Effector memory CD4-positive, alpha-beta T cell (primary cell): ENCODE data around the gene MBD1.
"Not testable (repeated sequence)": the region's sequence is repeated elsewhere in the genome, so short reads cannot be mapped to it uniquely, and the experiment has no call there.

Experiments used
- DNase-seq, 3 donors: peaks; one replicate each; pipeline ENCODE4 v3.0.0-alpha.2; 2020
- H3K27ac ChIP-seq: 2 replicates; pipeline ENCODE4 v1.7.0; 2013; ENCODE audit warnings: mild to moderate bottlenecking, low read length, moderate library complexity; ENCODE audit not compliant: insufficient read depth, poor library complexity, severe bottlenecking
- H3K27me3 ChIP-seq: replicated peaks from 2 replicates; pipeline ENCODE4 v1.7.0; 2013; ENCODE audit warnings: mild to moderate bottlenecking, low read length; ENCODE audit not compliant: insufficient read depth, control insufficient read depth, poor library complexity, severe bottlenecking
- H3K36me3 ChIP-seq: 2 replicates; pipeline ENCODE4 v1.7.0; 2013; ENCODE audit warnings: mild to moderate bottlenecking, low read length, moderate library complexity; ENCODE audit not compliant: control insufficient read depth, insufficient read depth
- H3K4me1 ChIP-seq: 2 replicates; pipeline ENCODE4 v1.7.0; 2013; ENCODE audit warnings: low read length, mild to moderate bottlenecking; ENCODE audit not compliant: control insufficient read depth, insufficient read depth, poor library complexity, severe bottlenecking
- H3K4me3 ChIP-seq: 2 replicates; pipeline ENCODE4 v1.7.0; 2013; ENCODE audit warnings: low read length, low read depth, mild to moderate bottlenecking; ENCODE audit not compliant: insufficient read depth, poor library complexity, severe bottlenecking
- H3K9me3 ChIP-seq: 2 replicates; pipeline ENCODE4 v1.7.0; 2013; ENCODE audit warnings: mild to moderate bottlenecking, low read length, moderate library complexity; ENCODE audit not compliant: control insufficient read depth

MBD1 gene

GRCh38 chr18:50274044-50274442 lies 7.3 kb downstream of the MBD1 start:
- no peaks in the 10 kb centered on the region for H3K9me3 ChIP-seq
- no peak overlapping the region for H3K27ac ChIP-seq
- H3K4me3 ChIP-seq = no peak overlapping the region
- H3K36me3 ChIP-seq = peaks cover 72% of the 10 kb centered on the region
- DNase-seq = no peak
- H3K27me3 ChIP-seq = no peaks in the 10 kb centered on the region
- H3K4me1 ChIP-seq = peaks cover 2% of the 10 kb centered on the region

- H3K27me3 ChIP-seq = no peaks in the 10 kb centered on the region
- DNase-seq = no peak
- no peaks in the 10 kb centered on the region for H3K9me3 ChIP-seq
- no peak overlapping the region for H3K4me3 ChIP-seq
- H3K36me3 ChIP-seq = peaks cover 73% of the 10 kb centered on the region
- H3K4me1 ChIP-seq = no peaks in the 10 kb centered on the region
- no peak overlapping the region for H3K27ac ChIP-seq
Measured at GRCh38 chr18:50273203-50274043, 7.9 kb downstream of the MBD1 start.

GRCh38 chr18:50272568-50272967 lies 8.8 kb downstream of the MBD1 start:
- no peaks in the 10 kb centered on the region for H3K27me3 ChIP-seq

GRCh38 chr18:50268022-50268747 lies 13.1 kb downstream of the MBD1 start:
- Histone ChIP-seq H3K9me3 (no peaks in the 10 kb centered on the region), H3K27ac (peak overlapping the region; percentile 26), H3K4me1 (peaks cover 4% of the 10 kb centered on the region), H3K4me3 (peak overlapping the region; percentile 55), H3K27me3 (no peaks in the 10 kb centered on the region), H3K36me3 (peaks cover 29% of the 10 kb centered on the region)
- peak; percentile 47 to 64 (median 56) for DNase-seq

More at GRCh38 chr18:50272568-50272967, 8.8 kb downstream of the MBD1 start:
- no peak overlapping the region for H3K4me3 ChIP-seq
- H3K9me3 ChIP-seq = no peaks in the 10 kb centered on the region
- peaks cover 69% of the 10 kb centered on the region for H3K36me3 ChIP-seq
- H3K4me1 ChIP-seq = no peaks in the 10 kb centered on the region
- H3K27ac ChIP-seq = no peak overlapping the region
- no peak for DNase-seq

- H3K4me1 ChIP-seq = peaks cover 4% of the 10 kb centered on the region
- peaks cover 10% of the 10 kb centered on the region for H3K36me3 ChIP-seq
- no peaks in the 10 kb centered on the region for H3K27me3 ChIP-seq
- DNase-seq = peak; percentile 68 to 76 (median 74)
- H3K4me3 ChIP-seq = peak within 1 kb of the TSS; percentile 60
- peak within 1 kb of the TSS; percentile 47 for H3K27ac ChIP-seq
- no peaks in the 10 kb centered on the region for H3K9me3 ChIP-seq
Measured at GRCh38 chr18:50266248-50266704, 15.0 kb downstream of the MBD1 start, which contains the start of gene CFAP53. Gene CFAP53 (minus strand): TSS chr18:50266495. CDS start chr18:50266404, 91 bp downstream.

- no peak for DNase-seq
- no peaks in the 10 kb centered on the region for H3K9me3 ChIP-seq
- no peaks in the 10 kb centered on the region for H3K27me3 ChIP-seq
Measured at GRCh38 chr18:50262977-50263376, 18.3 kb downstream of the MBD1 start.

GRCh38 chr18:50250935-50251334 lies 30.4 kb downstream of the MBD1 start:
- no peaks in the 10 kb centered on the region for H3K4me1 ChIP-seq
- DNase-seq = no peak
- H3K27me3 ChIP-seq = no peaks in the 10 kb centered on the region
- H3K36me3 ChIP-seq = no peaks in the 10 kb centered on the region
- H3K9me3 ChIP-seq = no peaks in the 10 kb centered on the region
- no peak overlapping the region for H3K27ac ChIP-seq
- no peak overlapping the region for H3K4me3 ChIP-seq

More at GRCh38 chr18:50262977-50263376, 18.3 kb downstream of the MBD1 start:
- Histone ChIP-seq H3K4me3 (no peak overlapping the region), H3K36me3 (no peaks in the 10 kb centered on the region), H3K27ac (no peak overlapping the region), H3K4me1 (peaks cover 4% of the 10 kb centered on the region)

- no peaks in the 10 kb centered on the region for H3K4me1 ChIP-seq
- no peaks in the 10 kb centered on the region for H3K27me3 ChIP-seq
- DNase-seq = no peak
Measured at GRCh38 chr18:50249576-50249975, 31.7 kb downstream of the MBD1 start.

GRCh38 chr18:50247561-50247960 lies 33.8 kb downstream of the MBD1 start:
- DNase-seq = no peak
- H3K36me3 ChIP-seq = no peaks in the 10 kb centered on the region
- no peaks in the 10 kb centered on the region for H3K4me1 ChIP-seq
- H3K27ac ChIP-seq = no peak overlapping the region
- H3K4me3 ChIP-seq = no peak overlapping the region
- no peaks in the 10 kb centered on the region for H3K9me3 ChIP-seq
- H3K27me3 ChIP-seq = no peaks in the 10 kb centered on the region

More at GRCh38 chr18:50249576-50249975, 31.7 kb downstream of the MBD1 start:
- Histone ChIP-seq H3K9me3 (no peaks in the 10 kb centered on the region), H3K4me3 (no peak overlapping the region), H3K27ac (no peak overlapping the region), H3K36me3 (no peaks in the 10 kb centered on the region)

GRCh38 chr18:50241768-50242167 lies 39.6 kb downstream of the MBD1 start:
- H3K9me3 ChIP-seq, H3K27me3 ChIP-seq, DNase-seq, H3K27ac ChIP-seq, H3K4me3 ChIP-seq, H3K36me3 ChIP-seq, H3K4me1 ChIP-seq: not testable (repeated sequence)
